ENCODE data around the gene FOXL3. TPM values are rescaled to one million over a fixed set of nuclear protein-coding genes. Genes with fewer than 3 reads are reported as not detected.

Gene FOXL3
- total and polyA plus RNA-seq, 8 donors = not detected

GRCh38 chr7:311131-311680 lies 21.2 kb downstream of the FOXL3 start:
- no peak overlapping the region for H3K4me3 ChIP-seq
- peaks cover 0 to 15% (median 0%) of the 10 kb centered on the region in 3 donors for H3K27me3 ChIP-seq
- H3K27ac ChIP-seq = no peak overlapping the region
- H3K4me1 ChIP-seq = no peaks in the 10 kb centered on the region
- H3K36me3 ChIP-seq = no peaks in the 10 kb centered on the region
- WGBS, 5 donors = 73 to 85% (median 78%) methylated on average over 19 of the region's 19 CpGs
- intact Hi-C loops (cut with DNase I; ENCODE audit: low total_unique reads) = no loop called here
- peaks cover 0 to 5% (median 2%) of the 10 kb centered on the region in 4 donors for H3K9me3 ChIP-seq
- TF ChIP-seq, protein P1, sequence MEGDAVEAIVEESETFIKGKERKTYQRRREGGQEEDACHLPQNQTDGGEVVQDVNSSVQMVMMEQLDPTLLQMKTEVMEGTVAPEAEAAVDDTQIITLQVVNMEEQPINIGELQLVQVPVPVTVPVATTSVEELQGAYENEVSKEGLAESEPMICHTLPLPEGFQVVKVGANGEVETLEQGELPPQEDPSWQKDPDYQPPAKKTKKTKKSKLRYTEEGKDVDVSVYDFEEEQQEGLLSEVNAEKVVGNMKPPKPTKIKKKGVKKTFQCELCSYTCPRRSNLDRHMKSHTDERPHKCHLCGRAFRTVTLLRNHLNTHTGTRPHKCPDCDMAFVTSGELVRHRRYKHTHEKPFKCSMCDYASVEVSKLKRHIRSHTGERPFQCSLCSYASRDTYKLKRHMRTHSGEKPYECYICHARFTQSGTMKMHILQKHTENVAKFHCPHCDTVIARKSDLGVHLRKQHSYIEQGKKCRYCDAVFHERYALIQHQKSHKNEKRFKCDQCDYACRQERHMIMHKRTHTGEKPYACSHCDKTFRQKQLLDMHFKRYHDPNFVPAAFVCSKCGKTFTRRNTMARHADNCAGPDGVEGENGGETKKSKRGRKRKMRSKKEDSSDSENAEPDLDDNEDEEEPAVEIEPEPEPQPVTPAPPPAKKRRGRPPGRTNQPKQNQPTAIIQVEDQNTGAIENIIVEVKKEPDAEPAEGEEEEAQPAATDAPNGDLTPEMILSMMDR (IDR thresholded peaks at IDR 0.05) = no peak
- TF ChIP-seq EP300 (IDR thresholded peaks at IDR 0.05) (no peak), POLR2A (IDR thresholded peaks at IDR 0.05) (no peak), POLR2AphosphoS5 (IDR thresholded peaks at IDR 0.05) (no peak)
- no peak for DNase-seq

GRCh38 chr7:311796-312195 lies 21.8 kb downstream of the FOXL3 start:
- TF ChIP-seq POLR2AphosphoS5 (IDR thresholded peaks at IDR 0.05) (no peak), EP300 (IDR thresholded peaks at IDR 0.05) (no peak), POLR2A (IDR thresholded peaks at IDR 0.05) (no peak)
- TF ChIP-seq, protein P1 (IDR thresholded peaks at IDR 0.05) = no peak
- intact Hi-C loops (cut with DNase I; ENCODE audit: low total_unique reads) = no loop called here
- Histone ChIP-seq H3K36me3 (no peaks in the 10 kb centered on the region), H3K4me3 (no peak overlapping the region), H3K27me3 (peaks cover 0 to 20% (median 0%) of the 10 kb centered on the region in 3 donors), H3K4me1 (no peaks in the 10 kb centered on the region), H3K27ac (no peak overlapping the region), H3K9me3 (peaks cover 0 to 5% (median 2%) of the 10 kb centered on the region in 4 donors)
- 42 to 62% (median 52%) methylated on average over 5 of the region's 5 CpGs for WGBS, 5 donors
- DNase-seq = no peak

DNA sequence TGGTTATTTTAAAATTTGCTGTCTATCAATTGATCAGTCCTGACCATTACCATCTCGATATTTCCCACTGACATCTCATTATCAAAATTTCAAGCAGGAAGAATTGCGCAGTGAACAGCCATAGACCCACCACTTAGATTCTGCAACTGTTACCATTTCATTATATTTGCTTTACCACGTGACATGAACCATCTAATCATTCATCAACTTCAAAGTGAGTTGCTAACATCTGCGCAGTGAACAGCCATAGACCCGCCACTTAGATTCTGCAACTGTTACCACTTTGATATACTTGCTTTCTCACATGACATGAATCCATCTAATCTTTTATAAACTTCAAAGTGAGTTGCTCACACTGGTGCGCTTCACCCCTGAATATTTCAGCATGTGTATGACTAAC lies 22.5 kb downstream of the FOXL3 start:
- Histone ChIP-seq H3K27me3 (peaks cover 0 to 20% (median 0%) of the 10 kb centered on the region in 3 donors), H3K9me3 (peaks cover 0 to 5% (median 2%) of the 10 kb centered on the region in 4 donors), H3K27ac (no peak overlapping the region), H3K4me1 (peaks cover 0 to 4% (median 0%) of the 10 kb centered on the region in 4 donors), H3K4me3 (no peak overlapping the region), H3K36me3 (no peaks in the 10 kb centered on the region)
- intact Hi-C loops (cut with DNase I; ENCODE audit: low total_unique reads) = no loop called here
- WGBS, 5 donors = 61 to 70% (median 67%) methylated on average over 6 of the region's 6 CpGs
- DNase-seq = no peak
- TF ChIP-seq EP300 (IDR thresholded peaks at IDR 0.05) (no peak), POLR2AphosphoS5 (IDR thresholded peaks at IDR 0.05) (no peak), POLR2A (IDR thresholded peaks at IDR 0.05) (no peak)
- TF ChIP-seq, protein P1 (IDR thresholded peaks at IDR 0.05) = no peak

GRCh38 chr7:314853-315252 lies 24.9 kb downstream of the FOXL3 start:
- no peak for DNase-seq
- WGBS, 5 donors = 94 to 96% (median 96%) methylated on average over 8 of the region's 8 CpGs
- Histone ChIP-seq H3K4me3 (no peak overlapping the region), H3K4me1 (peaks cover 0 to 26% (median 14%) of the 10 kb centered on the region in 4 donors), H3K27me3 (peaks cover 0 to 44% (median 0%) of the 10 kb centered on the region in 3 donors), H3K36me3 (no peaks in the 10 kb centered on the region), H3K27ac (no peak overlapping the region), H3K9me3 (no peaks in the 10 kb centered on the region)
- TF ChIP-seq, protein P1 (IDR thresholded peaks at IDR 0.05) = no peak
- no peak for TF ChIP-seq EP300 (IDR thresholded peaks at IDR 0.05)
- no peak for TF ChIP-seq POLR2AphosphoS5 (IDR thresholded peaks at IDR 0.05)
- TF ChIP-seq POLR2A (IDR thresholded peaks at IDR 0.05) = no peak
- intact Hi-C loops (cut with DNase I; ENCODE audit: low total_unique reads) = no loop called here
